GM11168 (cell line): ENCODE measurements around the gene SERPINA10.
"Not testable (repeated sequence)": the region's sequence is repeated elsewhere in the genome, so short reads cannot be mapped to it uniquely, and the experiment has no call there.

Experiments
- in situ Hi-C: fragments of 300-500 bp; cut with MboI; formaldehyde crosslinking; loops from one replicate; pipeline ENCODE4 v1.12.0; 2022; ENCODE audit warnings: low sequenced_read_pairs; ENCODE audit not compliant: unreplicated experiment

The SERPINA10 gene

DNA sequence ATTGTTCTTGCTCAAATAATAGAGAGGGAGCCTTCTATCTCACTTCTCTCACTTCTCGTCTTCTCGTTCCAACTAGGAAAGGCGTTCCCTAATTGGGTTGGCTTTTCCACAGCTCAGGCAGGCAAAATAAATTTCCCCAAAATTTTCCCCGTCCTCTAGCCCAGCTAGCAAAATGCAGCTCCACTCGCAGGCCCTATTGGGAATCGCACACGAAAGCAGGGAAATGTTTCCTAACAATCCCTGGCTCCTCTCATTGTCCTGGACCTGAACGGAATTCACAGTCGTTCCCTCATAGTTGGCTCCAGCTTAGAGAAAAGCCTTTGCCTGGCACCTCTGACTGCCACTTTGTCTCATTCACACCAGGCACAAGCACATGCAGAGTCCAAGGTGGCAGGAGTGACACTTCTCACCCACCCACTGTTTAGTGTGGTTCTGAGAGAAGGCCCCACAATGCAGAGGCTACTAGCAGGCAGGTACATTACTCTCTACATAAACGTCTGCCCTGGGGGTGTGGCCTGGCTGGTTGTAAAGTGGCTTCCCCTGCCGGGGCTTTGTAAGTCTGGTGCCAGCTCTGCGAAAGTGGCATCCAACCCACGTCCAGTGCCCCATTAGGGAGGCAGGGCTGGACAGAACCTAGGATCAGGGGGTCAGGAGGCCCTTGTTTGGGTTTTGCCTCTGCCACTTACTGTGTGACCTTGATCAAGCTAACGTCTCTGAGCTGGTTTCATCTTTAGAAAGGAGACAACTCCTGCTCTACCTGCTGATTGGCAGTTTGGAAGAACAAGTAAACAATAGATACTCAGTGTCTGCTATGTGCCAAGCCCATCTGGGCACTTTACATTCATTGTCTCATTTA is 4.2 kb downstream of the SERPINA10 start:
- in situ Hi-C loops, result no loop called here

DNA sequence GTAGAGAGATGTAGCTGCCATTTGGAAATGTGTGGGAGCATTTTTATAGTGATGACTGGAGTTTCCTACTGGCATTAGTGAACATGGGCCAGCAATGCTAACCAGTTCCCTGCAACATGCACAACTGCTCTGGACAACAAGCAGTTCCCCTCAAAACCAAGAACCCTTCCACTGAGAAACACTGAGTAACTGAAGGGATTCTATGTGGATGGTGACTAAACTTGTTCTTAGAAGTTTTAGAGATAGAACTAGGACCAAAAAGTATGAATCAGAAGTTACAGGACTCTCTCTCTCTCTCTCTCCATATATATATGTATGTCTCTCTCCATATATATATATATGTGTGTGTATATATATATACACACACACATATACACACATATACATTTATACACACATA is 7.9 kb downstream of the SERPINA10 start:
- in situ Hi-C loops, result no loop called here

DNA sequence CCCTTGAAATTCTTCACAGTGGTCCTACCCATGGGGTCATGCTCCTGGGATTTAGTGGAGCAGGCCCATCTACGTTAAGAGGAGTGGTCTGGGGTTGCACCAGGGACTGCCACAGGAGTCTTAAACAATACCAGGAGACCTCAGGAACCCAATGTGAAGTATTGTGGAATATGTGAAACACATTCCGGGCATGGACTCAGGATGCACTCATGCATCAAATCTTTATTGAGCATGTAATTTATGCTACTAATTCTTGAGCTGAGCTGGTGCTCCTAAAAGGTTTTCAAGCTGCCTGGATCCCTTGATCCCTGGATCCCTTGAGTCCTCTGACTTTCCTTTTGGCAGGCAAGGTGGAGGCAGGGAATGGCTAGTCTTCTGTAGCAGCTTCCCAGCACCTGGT is 8.8 kb downstream of the SERPINA10 start:
- in situ Hi-C loops, result no loop called here

GRCh38 chr14:94282991-94283723 is 9.9 kb downstream of the SERPINA10 start:
- in situ Hi-C loops, result no loop called here

DNA sequence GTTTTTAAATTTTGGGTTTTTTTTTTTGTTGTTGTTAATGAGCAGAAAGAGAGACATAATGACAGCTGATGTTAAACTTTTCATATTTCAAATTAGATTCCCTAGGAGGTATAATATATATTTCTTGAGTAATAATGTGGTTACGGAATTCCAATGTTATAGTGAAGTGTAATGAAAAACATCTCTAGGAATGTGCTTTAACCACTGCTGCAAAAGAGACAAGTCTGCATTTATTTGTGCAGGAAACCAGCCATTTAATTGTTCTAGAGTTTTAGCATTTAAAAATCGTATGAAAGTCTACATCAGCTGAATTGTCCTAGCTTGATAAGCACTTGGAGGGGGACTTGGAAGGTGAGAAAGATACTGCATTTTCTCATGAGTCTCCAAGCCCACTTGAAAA is 14.3 kb downstream of the SERPINA10 start:
- in situ Hi-C loops, result no loop called here

- in situ Hi-C loops, result not testable (repeated sequence)
These were observed 16.0 kb downstream of the SERPINA10 start for GRCh38 chr14:94276898-94277561.

DNA sequence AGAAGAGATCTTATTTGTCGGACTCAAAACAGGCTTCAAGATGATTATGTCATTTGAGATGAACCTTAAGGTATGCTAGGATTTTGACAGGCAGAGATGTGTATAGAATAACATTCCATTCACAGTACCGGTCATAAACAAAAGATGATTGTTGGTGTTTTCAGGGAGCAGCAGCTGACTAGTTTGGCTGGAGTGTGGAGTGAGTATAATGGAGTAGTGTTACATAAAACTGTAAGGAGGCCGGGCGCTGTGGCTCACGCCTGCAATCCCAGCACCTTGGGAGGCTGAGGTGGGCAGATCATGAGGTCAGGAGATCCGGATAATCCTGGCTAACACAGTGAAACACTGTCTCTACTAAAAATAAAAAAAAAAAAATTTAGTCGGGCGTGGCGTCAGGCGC is 23.9 kb downstream of the SERPINA10 start:
- in situ Hi-C loops, result no loop called here

- in situ Hi-C loops, result not testable (repeated sequence)
These were observed 24.5 kb downstream of the SERPINA10 start for GRCh38 chr14:94268582-94268981.

DNA sequence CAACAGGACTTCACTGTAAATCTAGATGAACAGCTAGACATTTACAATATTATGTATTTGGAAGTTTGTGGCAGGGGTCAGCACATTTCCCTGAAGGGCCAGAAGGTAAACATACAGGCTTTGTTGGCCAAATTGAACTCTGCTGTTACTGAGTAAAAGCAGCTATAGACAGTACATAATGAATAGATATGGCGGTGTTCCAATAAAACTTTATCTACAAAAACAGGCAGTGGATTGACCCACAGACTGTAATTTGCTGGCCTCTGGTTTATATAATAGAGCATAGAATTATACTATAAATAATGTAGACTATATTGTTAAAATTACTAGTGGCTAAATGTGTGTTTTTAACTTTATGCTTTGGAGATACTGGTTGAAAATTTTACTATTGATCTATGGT is 25.7 kb downstream of the SERPINA10 start:
- in situ Hi-C loops, result no loop called here

- in situ Hi-C loops, result not testable (repeated sequence)
These were observed 28.9 kb downstream of the SERPINA10 start for GRCh38 chr14:94264195-94264594.

- in situ Hi-C loops, result no loop called here
These were observed 48.9 kb downstream of the SERPINA10 start for GRCh38 chr14:94244182-94244581.

DNA sequence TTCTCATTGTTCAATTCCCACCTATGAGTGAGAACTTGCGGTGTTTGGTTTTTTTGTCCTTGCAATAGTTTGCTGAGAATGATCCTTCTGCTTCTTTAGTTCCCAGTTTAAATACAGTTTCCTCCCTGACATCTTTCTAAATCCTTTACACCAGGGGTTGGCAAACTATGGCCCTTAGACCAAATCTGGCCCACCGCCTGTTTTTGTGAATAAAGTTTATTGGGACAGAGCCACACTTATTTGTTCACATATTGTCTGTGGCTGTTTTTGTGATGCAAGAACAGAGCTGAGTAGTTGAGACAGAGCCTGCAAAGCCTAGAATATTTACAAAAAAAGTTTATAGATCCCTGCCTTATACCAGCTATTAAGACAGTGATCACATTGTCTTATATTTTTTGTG is 53.7 kb downstream of the SERPINA10 start:
- in situ Hi-C loops, result no loop called here

DNA sequence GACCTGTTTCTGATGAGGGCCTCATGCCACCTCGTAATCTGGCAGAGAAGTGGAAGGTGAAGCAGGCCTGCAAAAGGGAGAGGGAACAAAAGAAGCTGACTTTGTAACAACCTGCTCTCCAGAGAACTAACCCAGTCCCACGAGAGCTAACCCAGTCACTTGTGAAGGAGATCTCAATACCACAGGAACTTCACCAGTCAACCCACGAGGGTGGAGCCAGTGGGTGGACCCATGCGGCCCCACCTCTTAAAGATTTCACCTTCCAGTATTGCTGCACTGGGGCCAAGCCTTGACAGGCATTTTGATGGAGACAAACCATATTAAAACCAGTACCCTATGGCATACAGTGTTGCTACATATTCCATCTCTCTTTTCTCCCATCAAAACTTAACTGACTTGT is 55.1 kb downstream of the SERPINA10 start:
- in situ Hi-C loops, result no loop called here

DNA sequence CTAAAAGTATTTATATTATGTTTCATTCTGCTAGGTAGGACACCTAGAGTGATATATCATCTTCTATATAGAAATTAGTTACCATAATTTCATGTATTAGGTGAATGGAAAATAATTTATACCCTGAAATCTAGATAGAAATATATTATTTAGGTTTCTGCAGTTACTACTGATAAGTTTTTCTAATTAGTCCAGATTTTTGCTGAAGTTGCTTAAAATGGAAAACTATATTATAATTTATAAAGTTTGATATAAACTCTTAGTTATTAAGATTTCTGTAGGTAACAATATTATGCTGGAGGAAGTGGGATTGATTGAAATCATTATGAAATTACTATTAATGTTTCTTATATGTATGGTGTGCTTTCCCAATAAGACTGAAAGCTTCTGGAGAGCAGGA is 56.0 kb downstream of the SERPINA10 start:
- in situ Hi-C loops, result no loop called here
